ENCODE results near the gene TM6SF1. TPM values are rescaled to one million over a fixed set of nuclear protein-coding genes. Genes with fewer than 3 reads are reported as not detected.

TM6SF1 gene
- total RNA-seq, 1 donor from 2014 or later: not detected

- no peak for TF ChIP-seq CTCF (IDR thresholded peaks at IDR 0.05; ENCODE audit: unreplicated experiment)
- no peak for DNase-seq (ENCODE audit: low spot score, unreplicated experiment)
- H3K4me1 Mint-ChIP-seq (ENCODE audit: low read depth): peaks cover 2% of the 10 kb centered on the region
- no peak overlapping the region for H3K4me3 Mint-ChIP-seq (ENCODE audit: low read depth)
- no peaks in the 10 kb centered on the region for H3K36me3 Mint-ChIP-seq (ENCODE audit: insufficient read depth)
- H3K27me3 Mint-ChIP-seq: peaks cover 48% of the 10 kb centered on the region
- H3K27ac Mint-ChIP-seq: no peak overlapping the region
- H3K9me3 Mint-ChIP-seq (ENCODE audit: low read depth): no peaks in the 10 kb centered on the region
Observed at GRCh38 chr15:83102346-83102745, 5.1 kb upstream of the TM6SF1 start.

- Mint-ChIP-seq H3K27ac (peak overlapping the region; percentile 3), H3K9me3 (ENCODE audit: low read depth) (no peaks in the 10 kb centered on the region), H3K36me3 (ENCODE audit: insufficient read depth) (no peaks in the 10 kb centered on the region), H3K4me3 (ENCODE audit: low read depth) (no peak overlapping the region), H3K4me1 (ENCODE audit: low read depth) (peaks cover 2% of the 10 kb centered on the region), H3K27me3 (peaks cover 56% of the 10 kb centered on the region)
- DNase-seq (ENCODE audit: low spot score, unreplicated experiment): no peak
- TF ChIP-seq CTCF (IDR thresholded peaks at IDR 0.05; ENCODE audit: unreplicated experiment): no peak
Observed at GRCh38 chr15:83104141-83104540, 3.3 kb upstream of the TM6SF1 start.

- peak overlapping the region; percentile 32 for H3K4me3 Mint-ChIP-seq (ENCODE audit: low read depth)
- no peak for DNase-seq (ENCODE audit: low spot score, unreplicated experiment)
- peaks cover 66% of the 10 kb centered on the region for H3K27me3 Mint-ChIP-seq
- no peaks in the 10 kb centered on the region for H3K9me3 Mint-ChIP-seq (ENCODE audit: low read depth)
- peaks cover 2% of the 10 kb centered on the region for H3K4me1 Mint-ChIP-seq (ENCODE audit: low read depth)
- peak overlapping the region; percentile 34 for H3K27ac Mint-ChIP-seq
- no peaks in the 10 kb centered on the region for H3K36me3 Mint-ChIP-seq (ENCODE audit: insufficient read depth)
- TF ChIP-seq CTCF (IDR thresholded peaks at IDR 0.05; ENCODE audit: unreplicated experiment): no peak
Observed at GRCh38 chr15:83105440-83105839, 2.0 kb upstream of the TM6SF1 start.

- no peak for DNase-seq (ENCODE audit: low spot score, unreplicated experiment)
- H3K27ac Mint-ChIP-seq: no peak overlapping the region
- H3K27me3 Mint-ChIP-seq: peaks cover 59% of the 10 kb centered on the region
- no peaks in the 10 kb centered on the region for H3K9me3 Mint-ChIP-seq (ENCODE audit: low read depth)
- peak overlapping the region; percentile 62 for H3K4me3 Mint-ChIP-seq (ENCODE audit: low read depth)
- no peak for TF ChIP-seq CTCF (IDR thresholded peaks at IDR 0.05; ENCODE audit: unreplicated experiment)
- H3K4me1 Mint-ChIP-seq (ENCODE audit: low read depth): peaks cover 2% of the 10 kb centered on the region
- H3K36me3 Mint-ChIP-seq (ENCODE audit: insufficient read depth): no peaks in the 10 kb centered on the region
Observed at GRCh38 chr15:83107841-83108181, 366 bp downstream of the TM6SF1 start.

- peaks cover 59% of the 10 kb centered on the region for H3K27me3 Mint-ChIP-seq
- TF ChIP-seq CTCF (IDR thresholded peaks at IDR 0.05; ENCODE audit: unreplicated experiment): no peak
- H3K4me1 Mint-ChIP-seq (ENCODE audit: low read depth): peaks cover 2% of the 10 kb centered on the region
- H3K36me3 Mint-ChIP-seq (ENCODE audit: insufficient read depth): no peaks in the 10 kb centered on the region
- H3K4me3 Mint-ChIP-seq (ENCODE audit: low read depth): peak overlapping the region; percentile 62
- H3K27ac Mint-ChIP-seq: peak overlapping the region; percentile 42
- DNase-seq (ENCODE audit: low spot score, unreplicated experiment): no peak
- no peaks in the 10 kb centered on the region for H3K9me3 Mint-ChIP-seq (ENCODE audit: low read depth)
Observed at GRCh38 chr15:83108266-83109219, 1.1 kb downstream of the TM6SF1 start.
